PC-9 (cell line): Measurements from ENCODE around the gene GATA2. TPM values are rescaled to one million over a fixed set of nuclear protein-coding genes. Genes with fewer than 3 reads are reported as not detected.

Experiments used
- BruUV-seq: library from RNA; stranded (reverse); fragments of 400-500 nt; replicated peaks from 2 replicates; lab custom pipeline; 2021; lab: Mats Ljungman, UMichigan
- CTCF ChIA-PET: fragments of 300-600 bp; sonication (Branson Sonifier 250); formaldehyde crosslinking; loops from one replicate; lab custom pipeline; 2022; ENCODE audit warnings: antibody characterized with exemption; lab: Charles Lee
- POLR2A ChIA-PET: fragments of 300-600 bp; sonication (Branson Sonifier 250); formaldehyde crosslinking; loops from one replicate; lab custom pipeline; 2022; ENCODE audit warnings: antibody characterized with exemption; ENCODE audit not compliant: unreplicated experiment; lab: Charles Lee
- DNase-seq, 2 experiments: peaks; one replicate each; pipeline versions ENCODE4 v3.0.0 to v3.0.0-alpha.2; 2015 to 2022; ENCODE audit warnings: mixed read lengths in 1 of 2
- H2AFZ ChIP-seq: fragments of 200-600 bp; sonication (generic); 2 replicates; pipeline ENCODE4 v1.8.1; 2017; ENCODE audit warnings: antibody characterized with exemption
- H3F3A ChIP-seq: fragments of 200-600 bp; sonication (generic); 2 replicates; pipeline ENCODE4 v1.8.1; 2017; ENCODE audit warnings: antibody characterized with exemption, mild to moderate bottlenecking, low read depth; ENCODE audit not compliant: insufficient read depth
- H3K27ac ChIP-seq: fragments of 200-600 bp; sonication (generic); 2 replicates; pipeline ENCODE4 v1.6.1; 2016; ENCODE audit warnings: mixed run types
- H3K27me3 ChIP-seq: fragments of 200-600 bp; sonication (generic); 2 replicates; pipeline ENCODE4 v1.6.1; 2016; ENCODE audit warnings: low read depth, mixed run types; ENCODE audit not compliant: insufficient read depth
- H3K36me3 ChIP-seq: fragments of 200-600 bp; sonication (generic); 2 replicates; pipeline ENCODE4 v1.6.1; 2016; ENCODE audit warnings: low read depth, mixed run types
- H3K4me1 ChIP-seq: fragments of 200-600 bp; sonication (generic); replicated peaks from 2 replicates; pipeline ENCODE4 v1.6.1; 2016; ENCODE audit warnings: mixed run types; ENCODE audit not compliant: insufficient read depth
- H3K4me2 ChIP-seq: fragments of 200-600 bp; sonication (generic); 2 replicates; pipeline ENCODE4 v1.6.1; 2017; ENCODE audit warnings: mixed run types
- H3K4me3 ChIP-seq: fragments of 200-600 bp; sonication (generic); 2 replicates; pipeline ENCODE4 v1.6.1; 2016; ENCODE audit warnings: mixed run types
- H3K79me2 ChIP-seq: fragments of 200-600 bp; sonication (generic); 2 replicates; pipeline ENCODE4 v1.6.1; 2017; ENCODE audit warnings: low read depth, mixed run types
- H3K9me2 ChIP-seq: fragments of 200-600 bp; sonication (generic); 2 replicates; pipeline ENCODE4 v1.8.1; 2017; ENCODE audit warnings: mild to moderate bottlenecking; ENCODE audit not compliant: insufficient read depth
- H3K9me3 ChIP-seq: fragments of 200-600 bp; sonication (generic); 2 replicates; pipeline ENCODE4 v1.8.1; 2016; ENCODE audit warnings: low read depth; ENCODE audit not compliant: insufficient read depth
- H4K20me1 ChIP-seq: fragments of 200-600 bp; sonication (generic); 2 replicates; pipeline ENCODE4 v1.8.1; 2017; ENCODE audit not compliant: insufficient read depth
- CTCF ChIP-seq: fragments of 200-600 bp; sonication (generic); conservative IDR thresholded peaks from 2 replicates; pipeline ENCODE4 v1.6.1; 2017; ENCODE audit warnings: mixed run types, antibody characterized with exemption, mild to moderate bottlenecking, moderate library complexity
- EZH2 ChIP-seq: fragments of 200-600 bp; sonication (generic); IDR thresholded peaks from 2 replicates; pipeline ENCODE4 v1.8.0; 2017; ENCODE audit warnings: antibody characterized with exemption, low read depth
- intact Hi-C: fragments of 100-400 bp; cut with micrococcal nuclease; formaldehyde crosslinking; loops from one replicate; pipeline ENCODE4 v1.10.0; 2022; ENCODE audit not compliant: unreplicated experiment
- total RNA-seq: library from RNA; stranded (reverse); gene quantifications from 2 replicates; pipeline ENCODE4 v1.2.3, GENCODE V29; 2021

GATA2 gene
- total RNA-seq, 1 experiment from 2014 or later: 29.0 TPM

- POLR2A ChIA-PET: interaction anchor here (0.5 kb wide), 1 partner anchor 56 kb away, joined by 4 read pairs; no protein-coding TSS in a partner anchor
- Histone ChIP-seq H3K27ac (no peak overlapping the region), H4K20me1 (no peaks in the 10 kb centered on the region; the same call in 1 of the 2 replicates), H3K4me3 (peak overlapping the region; percentile 93; the same call in 1 of the 2 replicates), H3K9me3 (no peaks in the 10 kb centered on the region), H3K4me2 (peak overlapping the region; percentile 87), H3F3A (no peaks in the 10 kb centered on the region; the same call in 1 of the 2 replicates), H3K36me3 (no peaks in the 10 kb centered on the region), H2AFZ (no peak overlapping the region), H3K9me2 (no peaks in the 10 kb centered on the region), H3K27me3 (no peaks in the 10 kb centered on the region), H3K79me2 (peaks cover 28% of the 10 kb centered on the region), H3K4me1 (peaks cover 14% of the 10 kb centered on the region)
- intact Hi-C loops: loop anchor here (1.0 kb wide), 1 partner anchor 14 kb away; no protein-coding TSS in a partner anchor
- CTCF ChIA-PET: interaction anchor here (0.6 kb wide), 2 partner anchors 46 to 75 kb away, joined by 3 read pairs; no protein-coding TSS in a partner anchor
- no TSS peak for BruUV-seq
- no peak for TF ChIP-seq EZH2
- no peak for TF ChIP-seq CTCF
- DNase-seq: no peak
These were observed 1.9 kb downstream of the GATA2 start for GRCh38 chr3:128490915-128491690.

- no peak for DNase-seq
- Histone ChIP-seq H3K9me3 (no peaks in the 10 kb centered on the region), H3K36me3 (no peaks in the 10 kb centered on the region), H3K4me3 (peak overlapping the region; percentile 93; the same call in 1 of the 2 replicates), H3K27me3 (no peaks in the 10 kb centered on the region), H2AFZ (no peak overlapping the region), H3F3A (no peaks in the 10 kb centered on the region; the same call in 1 of the 2 replicates), H3K4me1 (peaks cover 18% of the 10 kb centered on the region), H3K9me2 (no peaks in the 10 kb centered on the region), H4K20me1 (no peaks in the 10 kb centered on the region; the same call in 1 of the 2 replicates), H3K79me2 (peaks cover 33% of the 10 kb centered on the region), H3K4me2 (peak overlapping the region; percentile 87), H3K27ac (no peak overlapping the region)
- TF ChIP-seq EZH2 (no peak), CTCF (no peak)
- no TSS peak for BruUV-seq
- intact Hi-C loops: loop anchor here (1.0 kb wide), 1 partner anchor 15 kb away; no protein-coding TSS in a partner anchor
- CTCF ChIA-PET: interaction anchor here (0.6 kb wide), 1 partner anchor 75 kb away, joined by 3 read pairs; no protein-coding TSS in a partner anchor
- POLR2A ChIA-PET: no interaction called here
These were observed 2.4 kb downstream of the GATA2 start for GRCh38 chr3:128490650-128490914.

GRCh38 chr3:128489927-128490649 lies 2.9 kb downstream of the GATA2 start:
- Histone ChIP-seq H3K9me2 (no peaks in the 10 kb centered on the region), H3K27me3 (no peaks in the 10 kb centered on the region), H3F3A (peaks cover 2% of the 10 kb centered on the region; the same call in 1 of the 2 replicates), H3K27ac (no peak overlapping the region), H3K9me3 (no peaks in the 10 kb centered on the region), H3K4me1 (peaks cover 23% of the 10 kb centered on the region), H3K4me3 (peak overlapping the region; percentile 93), H3K79me2 (peaks cover 38% of the 10 kb centered on the region), H2AFZ (peak overlapping the region; percentile 93), H3K36me3 (no peaks in the 10 kb centered on the region), H3K4me2 (peak overlapping the region; percentile 87), H4K20me1 (no peaks in the 10 kb centered on the region; the same call in 1 of the 2 replicates)
- TF ChIP-seq EZH2 (no peak), CTCF (peak; percentile 55; the same call in 1 of the 2 replicates)
- intact Hi-C loops: loop anchor here (1.0 to 10.0 kb wide), 5 partner anchors 15 to 895 kb away; partner anchors contain the start of genes MCM2 and TPRA1
- peak; percentile 43 to 58 for DNase-seq
- ChIA-PET CTCF (interaction anchor here (0.6 to 1.0 kb wide), 6 partner anchors 9 to 1432 kb away, joined by 3 to 8 read pairs (median 3); no protein-coding TSS in a partner anchor), POLR2A (no interaction called here)
- TSS peak; percentile 42 for BruUV-seq
